Spinal cord (tissue), 10 donors: Measurements from ENCODE around the gene HTN3. TPM values are rescaled to one million over a fixed set of nuclear protein-coding genes. Genes with fewer than 3 reads are reported as not detected.
"Not testable (repeated sequence)": the region's sequence is repeated elsewhere in the genome, so short reads cannot be mapped to it uniquely, and the experiment has no call there.

Source experiments
- DNase-seq, 6 donors: peaks; one replicate each; pipeline versions ENCODE4 v3.0.0 to v3.0.0-alpha.2; 2013 to 2015; ENCODE audit warnings: low spot score in 6 of 6, low read depth in 4 of 6
- H3K27ac ChIP-seq: one replicate; pipeline ENCODE4 v1.5.1; 2013; ENCODE audit warnings: low read depth, low read length, control low read depth
- H3K27me3 ChIP-seq: one replicate; pipeline ENCODE4 v1.6.1; 2013; ENCODE audit warnings: low read length; ENCODE audit not compliant: control insufficient read depth, insufficient read depth
- H3K36me3 ChIP-seq: one replicate; pipeline ENCODE4 v1.6.1; 2013; ENCODE audit warnings: low read length; ENCODE audit not compliant: control insufficient read depth, insufficient read depth
- H3K4me1 ChIP-seq: one replicate; pipeline ENCODE4 v1.6.1; 2013; ENCODE audit warnings: low read length; ENCODE audit not compliant: control insufficient read depth, insufficient read depth
- H3K4me3 ChIP-seq: one replicate; pipeline ENCODE4 v1.5.1; 2013; ENCODE audit warnings: low read depth, low read length, control low read depth
- H3K9me3 ChIP-seq: one replicate; pipeline ENCODE4 v1.6.1; 2013; ENCODE audit warnings: low read length; ENCODE audit not compliant: control insufficient read depth, insufficient read depth
- WGBS: methylation state at CpG from one replicate; pipeline ENCODE4 v1.1.5; 2013; ENCODE audit warnings: missing lambda C conversion rate; ENCODE audit not compliant: insufficient coverage; 5-methylcytosine and 5-hydroxymethylcytosine counted together
- polyA plus RNA-seq, 2 donors: library from polyadenylated mRNA; unstranded; fragments of 120-200 nt; gene quantifications; one replicate each; pipeline ENCODE4 v1.2.1, GENCODE V29; 2013; ENCODE audit not compliant: insufficient read length in 2 of 2
- total RNA-seq, 2 donors: library from RNA; depleted of rRNA in 1 of 2; stranded (reverse); fragments of 120-200 nt in 1 of 2; fragments of >200 nt in 1 of 2; gene quantifications; one replicate each; pipeline versions ENCODE4 v1.2.3 to v1.2.4, GENCODE V29; 2013 to 2014
- donor health status: healthy.

The HTN3 gene
- total and polyA plus RNA-seq, 4 donors, result not detected

GRCh38 chr4:70019006-70019405 lies 9.3 kb upstream of the HTN3 start:
- not testable (repeated sequence) for H3K4me1 ChIP-seq, H3K27ac ChIP-seq, H3K4me3 ChIP-seq, H3K36me3 ChIP-seq, DNase-seq, H3K9me3 ChIP-seq, H3K27me3 ChIP-seq
- 100% methylated on average over 2 of the region's 10 CpGs for WGBS

GRCh38 chr4:70023218-70023617 lies 5.0 kb upstream of the HTN3 start:
- no peak overlapping the region for H3K27ac ChIP-seq

GRCh38 chr4:70027011-70027410 lies 1.2 kb upstream of the HTN3 start:
- Histone ChIP-seq H3K4me1 (no peaks in the 10 kb centered on the region), H3K36me3 (no peaks in the 10 kb centered on the region), H3K27me3 (no peaks in the 10 kb centered on the region), H3K27ac (no peak overlapping the region), H3K9me3 (no peaks in the 10 kb centered on the region), H3K4me3 (no peak overlapping the region)
- WGBS, result no CpG with 5 or more reads among the region's 5 CpGs
- DNase-seq, result no peak

More at GRCh38 chr4:70023218-70023617, 5.0 kb upstream of the HTN3 start:
- Histone ChIP-seq H3K27me3 (no peaks in the 10 kb centered on the region), H3K4me1 (no peaks in the 10 kb centered on the region), H3K9me3 (no peaks in the 10 kb centered on the region), H3K36me3 (no peaks in the 10 kb centered on the region), H3K4me3 (no peak overlapping the region)
- 100% methylated on average over 1 of the region's 2 CpGs for WGBS
- DNase-seq, result no peak

- H3K27me3 ChIP-seq, DNase-seq, H3K36me3 ChIP-seq, H3K4me3 ChIP-seq, H3K9me3 ChIP-seq, H3K27ac ChIP-seq, H3K4me1 ChIP-seq: not testable (repeated sequence)
- 87% methylated on average over 18 of the region's 18 CpGs for WGBS
Measured at GRCh38 chr4:70037559-70037958, 9.3 kb downstream of the HTN3 start.

GRCh38 chr4:70039928-70040327 lies 11.7 kb downstream of the HTN3 start:
- not testable (repeated sequence) for DNase-seq, H3K36me3 ChIP-seq, H3K4me1 ChIP-seq, H3K27me3 ChIP-seq, H3K9me3 ChIP-seq, H3K4me3 ChIP-seq, H3K27ac ChIP-seq

- no peak overlapping the region for H3K4me3 ChIP-seq
- no peaks in the 10 kb centered on the region for H3K9me3 ChIP-seq
- no peak for DNase-seq
- no peaks in the 10 kb centered on the region for H3K4me1 ChIP-seq
- 94% methylated on average over 5 of the region's 7 CpGs for WGBS
- H3K27ac ChIP-seq, result no peak overlapping the region
- H3K36me3 ChIP-seq, result no peaks in the 10 kb centered on the region
- H3K27me3 ChIP-seq, result no peaks in the 10 kb centered on the region
Measured at GRCh38 chr4:70041652-70042286, 13.5 kb downstream of the HTN3 start.

GRCh38 chr4:70050138-70050537 lies 21.9 kb downstream of the HTN3 start, which contains the start of gene HTN1:
Gene HTN1, plus strand, starts transcription at chr4:70050438. Its CDS starts 2,639 bp downstream, at chr4:70053077.
- not testable (repeated sequence) for H3K27me3 ChIP-seq, H3K27ac ChIP-seq, DNase-seq, H3K9me3 ChIP-seq, H3K4me1 ChIP-seq, H3K4me3 ChIP-seq, H3K36me3 ChIP-seq
- WGBS, result no CpG with 5 or more reads among the region's 6 CpGs

GRCh38 chr4:70056534-70056933 lies 28.3 kb downstream of the HTN3 start:
- not testable (repeated sequence) for H3K27ac ChIP-seq, H3K4me1 ChIP-seq, H3K27me3 ChIP-seq, H3K9me3 ChIP-seq, H3K4me3 ChIP-seq, H3K36me3 ChIP-seq, DNase-seq
- no CpG with 5 or more reads among the region's 1 CpG for WGBS

GRCh38 chr4:70057651-70058050 lies 29.4 kb downstream of the HTN3 start:
- Histone ChIP-seq H3K4me1 (no peaks in the 10 kb centered on the region), H3K9me3 (no peaks in the 10 kb centered on the region), H3K4me3 (no peak overlapping the region), H3K36me3 (no peaks in the 10 kb centered on the region), H3K27ac (no peak overlapping the region), H3K27me3 (no peaks in the 10 kb centered on the region)
- no CpG with 5 or more reads among the region's 1 CpG for WGBS
- no peak for DNase-seq

GRCh38 chr4:70059149-70059548 lies 30.9 kb downstream of the HTN3 start:
- Histone ChIP-seq H3K4me1 (no peaks in the 10 kb centered on the region), H3K9me3 (no peaks in the 10 kb centered on the region), H3K36me3 (no peaks in the 10 kb centered on the region), H3K27ac (no peak overlapping the region), H3K27me3 (no peaks in the 10 kb centered on the region), H3K4me3 (no peak overlapping the region)
- peak in 1 of 6 donors; percentile 5 for DNase-seq
